Brain microvascular endothelial cell (primary cell): ENCODE data around the gene AP3S2.

Experiments
- DNase-seq: peaks from one replicate; pipeline ENCODE4 v3.0.0-alpha.2; 2020
- H3K27ac ChIP-seq: fragments of 250-450 bp; sonication (Bioruptor Pico); 2 replicates; pipeline ENCODE4 v1.5.1; 2020; ENCODE audit warnings: mild to moderate bottlenecking, moderate library complexity
- H3K27me3 ChIP-seq: fragments of 250-450 bp; sonication (Bioruptor Pico); replicated peaks from 2 replicates; pipeline ENCODE4 v1.5.1; 2020; ENCODE audit warnings: mild to moderate bottlenecking
- H3K36me3 ChIP-seq: fragments of 250-450 bp; sonication (Bioruptor Pico); replicated peaks from 2 replicates; pipeline ENCODE4 v1.5.1; 2020; ENCODE audit warnings: mild to moderate bottlenecking
- H3K4me3 ChIP-seq: 2 replicates; pipeline ENCODE4 v1.5.1; 2011; ENCODE audit warnings: low read depth, mild to moderate bottlenecking, control low read depth, low read length, moderate library complexity
- CTCF ChIP-seq: IDR thresholded peaks from 2 replicates; pipeline ENCODE4 v1.5.1; 2011; ENCODE audit warnings: low read depth, mild to moderate bottlenecking, moderate library complexity, low read length, control low read depth, inconsistent platforms; ENCODE audit errors: missing control alignments
- in situ Hi-C: cut with HindIII; loops from 2 replicates; pipeline ENCODE4 v1.10.0; 2017; ENCODE audit warnings: low sequenced_read_pairs, low pct_ligation_motif_present

AP3S2 gene

GRCh38 chr15:89797678-89798201, 96.1 kb downstream of the AP3S2 start:
- in situ Hi-C loops = no loop called here
- no peak for DNase-seq
- Histone ChIP-seq H3K4me3 (no peak overlapping the region), H3K36me3 (peaks cover 56% of the 10 kb centered on the region), H3K27ac (no peak overlapping the region), H3K27me3 (no peaks in the 10 kb centered on the region)
- no peak for TF ChIP-seq CTCF

GRCh38 chr15:89795996-89796395, 97.8 kb downstream of the AP3S2 start:
- Histone ChIP-seq H3K4me3 (no peak overlapping the region), H3K36me3 (peaks cover 56% of the 10 kb centered on the region), H3K27ac (no peak overlapping the region), H3K27me3 (no peaks in the 10 kb centered on the region)
- TF ChIP-seq CTCF = no peak
- in situ Hi-C loops = no loop called here
- no peak for DNase-seq

GRCh38 chr15:89794627-89795241, 99.1 kb downstream of the AP3S2 start:
- no peak overlapping the region for H3K4me3 ChIP-seq
- peaks cover 56% of the 10 kb centered on the region for H3K36me3 ChIP-seq
- no peak for TF ChIP-seq CTCF

GRCh38 chr15:89792106-89792805, 101.5 kb downstream of the AP3S2 start:
- no peaks in the 10 kb centered on the region for H3K27me3 ChIP-seq
- peaks cover 47% of the 10 kb centered on the region for H3K36me3 ChIP-seq
- DNase-seq = no peak
- H3K27ac ChIP-seq = no peak overlapping the region
- H3K4me3 ChIP-seq = no peak overlapping the region
- in situ Hi-C loops = loop anchor here (5.0 kb wide), 1 partner anchor 45 kb away; no protein-coding TSS in a partner anchor
- TF ChIP-seq CTCF = no peak

More at GRCh38 chr15:89794627-89795241, 99.1 kb downstream of the AP3S2 start:
- in situ Hi-C loops = loop anchor here (5.0 kb wide), 1 partner anchor 43 kb away; no protein-coding TSS in a partner anchor
- DNase-seq = peak; percentile 48
- H3K27me3 ChIP-seq = no peaks in the 10 kb centered on the region
- H3K27ac ChIP-seq = no peak overlapping the region

GRCh38 chr15:89790661-89791060, 103.1 kb downstream of the AP3S2 start:
- no peak for DNase-seq
- in situ Hi-C loops = loop anchor here (5.0 kb wide), 1 partner anchor 47 kb away; no protein-coding TSS in a partner anchor
- Histone ChIP-seq H3K4me3 (no peak overlapping the region), H3K27ac (no peak overlapping the region), H3K36me3 (peaks cover 40% of the 10 kb centered on the region), H3K27me3 (no peaks in the 10 kb centered on the region)
- TF ChIP-seq CTCF = no peak
